Fibroblast of skin of scalp (primary cell): ENCODE results near the gene SRRM5.
A peak's percentile ranks its signal among the peaks of the same experiment; 100 is the strongest.
"Not testable (repeated sequence)": the region's sequence is repeated elsewhere in the genome, so short reads cannot be mapped to it uniquely, and the experiment has no call there.

Source experiments
- DNase-seq: peaks from one replicate; pipeline ENCODE4 v3.0.0-alpha.2; 2013

The SRRM5 gene

GRCh38 chr19:43591904-43592772 lies 19.8 kb upstream of the SRRM5 start:
- DNase-seq = no peak

- DNase-seq = no peak
These were observed 19.0 kb upstream of the SRRM5 start for GRCh38 chr19:43592800-43593350.

- no peak for DNase-seq
These were observed 17.7 kb upstream of the SRRM5 start for GRCh38 chr19:43594081-43594697.

DNA sequence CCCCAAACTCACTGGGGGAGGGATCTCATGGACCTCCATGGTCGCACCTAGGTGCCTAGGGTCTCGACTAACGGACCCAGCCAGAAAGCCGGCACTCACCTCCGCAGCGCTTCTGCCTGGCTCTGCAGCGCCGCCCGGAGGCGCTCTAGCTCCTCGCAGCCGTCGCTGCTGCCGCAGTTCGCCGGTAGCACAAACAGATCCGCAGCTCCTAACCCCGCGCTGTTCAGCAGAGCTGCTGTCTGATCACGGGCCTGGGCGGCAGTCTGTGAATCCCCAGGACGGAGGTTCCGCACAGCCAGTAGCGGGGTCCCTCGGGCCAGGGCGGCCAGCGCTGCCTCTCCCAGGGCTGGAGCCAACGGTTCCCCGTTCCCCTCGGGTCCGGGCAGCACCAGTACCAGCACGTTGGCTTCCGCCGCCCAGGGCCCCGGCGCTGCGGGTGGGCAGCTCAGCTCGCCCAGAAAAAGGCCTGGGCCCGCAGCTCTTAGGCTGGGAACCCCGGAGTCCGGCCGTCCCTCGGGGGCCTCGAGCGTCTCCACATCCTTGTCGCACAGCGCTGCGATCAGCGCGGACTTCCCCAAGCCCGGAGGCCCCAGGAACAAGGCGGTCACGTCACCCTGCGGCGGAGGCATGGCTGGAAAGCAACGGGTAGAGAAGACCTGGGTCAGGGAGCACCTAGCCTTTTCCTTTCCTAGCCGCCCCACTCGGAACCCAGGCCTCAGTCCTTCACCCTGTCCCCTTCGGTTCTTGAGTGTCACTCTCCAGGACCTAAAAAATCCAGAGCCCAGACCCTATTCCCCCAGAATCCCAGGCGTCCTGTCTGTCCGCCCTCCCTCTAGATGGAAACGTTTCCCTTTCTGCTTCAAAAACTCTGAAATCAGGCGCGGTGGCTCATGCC lies 16.9 kb upstream of the SRRM5 start:
- DNase-seq = peak; percentile 47

- DNase-seq = no peak
These were observed 16.3 kb upstream of the SRRM5 start for GRCh38 chr19:43595605-43595998.

DNA sequence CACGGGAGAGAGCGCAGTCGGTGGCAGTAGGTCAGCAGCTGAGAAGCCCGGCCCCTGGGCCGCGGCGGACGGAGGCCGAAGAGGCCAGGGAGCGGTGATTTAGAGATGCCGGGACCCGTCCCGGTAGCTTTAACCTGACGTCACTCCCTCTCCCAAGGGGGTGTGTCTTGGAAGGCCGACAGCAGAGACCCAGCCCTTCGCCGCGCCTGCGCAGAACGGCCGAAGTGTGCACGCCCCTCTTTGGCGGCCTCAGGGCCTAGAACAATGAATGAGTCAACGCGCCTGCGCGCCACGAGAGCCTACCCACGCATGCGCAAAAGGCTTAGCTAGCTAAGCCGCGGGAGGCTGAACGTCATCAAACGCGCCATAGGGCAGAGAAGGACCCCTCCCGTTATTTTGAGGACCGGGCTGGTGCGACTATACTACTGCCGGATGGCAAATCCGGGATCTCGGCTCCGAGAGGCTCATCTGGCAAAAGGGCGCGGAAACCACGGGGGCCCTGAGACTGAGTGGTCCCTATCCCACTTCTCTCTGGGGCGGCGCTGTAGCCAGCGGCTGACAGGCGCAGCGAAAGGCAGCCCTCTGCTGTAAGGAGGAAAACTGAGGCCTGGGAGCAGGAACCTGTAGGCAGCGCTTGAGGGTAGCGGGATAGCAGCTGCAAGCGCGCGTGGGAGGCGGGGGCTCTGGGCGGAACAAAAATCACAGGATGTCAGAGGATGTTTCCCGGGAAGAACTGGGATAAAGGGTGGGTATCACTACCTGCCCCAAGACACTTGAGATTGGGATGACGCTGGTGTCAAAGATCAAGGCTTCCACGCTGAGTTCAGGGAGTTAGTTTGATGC lies 15.7 kb upstream of the SRRM5 start, which contains the start of the genes IRGQ and ZNF576:
IRGQ (minus strand) TSS at position 136 of the 843 bp plus-strand sequence. CDS start 796 bp downstream, outside the sequence.
ZNF576 (plus strand) TSS at position 597 of the 843 bp plus-strand sequence. CDS start 514 bp downstream, outside the sequence.
- DNase-seq = peak; percentile 99

GRCh38 chr19:43596842-43597461 lies 14.9 kb upstream of the SRRM5 start:
- DNase-seq = no peak

DNA sequence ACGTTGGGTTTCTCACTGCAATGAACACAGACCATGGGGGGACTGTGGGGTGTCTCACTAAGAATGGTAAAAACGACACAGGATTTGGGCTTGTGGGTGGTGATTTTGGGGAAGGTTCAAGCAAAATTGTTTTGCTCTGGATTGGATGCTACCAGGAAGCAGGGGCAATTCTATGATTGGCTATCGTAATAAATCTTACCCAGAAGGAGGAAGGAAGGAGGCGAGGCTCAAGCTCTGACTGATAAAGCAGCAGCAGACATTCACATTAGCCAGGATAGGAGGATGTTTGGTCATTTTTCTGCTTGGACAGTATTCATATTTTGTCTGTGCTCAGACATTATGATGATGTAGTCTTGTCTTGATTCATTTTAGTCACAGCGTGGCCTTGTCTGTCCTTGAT lies 14.0 kb upstream of the SRRM5 start:
- no peak for DNase-seq

DNA sequence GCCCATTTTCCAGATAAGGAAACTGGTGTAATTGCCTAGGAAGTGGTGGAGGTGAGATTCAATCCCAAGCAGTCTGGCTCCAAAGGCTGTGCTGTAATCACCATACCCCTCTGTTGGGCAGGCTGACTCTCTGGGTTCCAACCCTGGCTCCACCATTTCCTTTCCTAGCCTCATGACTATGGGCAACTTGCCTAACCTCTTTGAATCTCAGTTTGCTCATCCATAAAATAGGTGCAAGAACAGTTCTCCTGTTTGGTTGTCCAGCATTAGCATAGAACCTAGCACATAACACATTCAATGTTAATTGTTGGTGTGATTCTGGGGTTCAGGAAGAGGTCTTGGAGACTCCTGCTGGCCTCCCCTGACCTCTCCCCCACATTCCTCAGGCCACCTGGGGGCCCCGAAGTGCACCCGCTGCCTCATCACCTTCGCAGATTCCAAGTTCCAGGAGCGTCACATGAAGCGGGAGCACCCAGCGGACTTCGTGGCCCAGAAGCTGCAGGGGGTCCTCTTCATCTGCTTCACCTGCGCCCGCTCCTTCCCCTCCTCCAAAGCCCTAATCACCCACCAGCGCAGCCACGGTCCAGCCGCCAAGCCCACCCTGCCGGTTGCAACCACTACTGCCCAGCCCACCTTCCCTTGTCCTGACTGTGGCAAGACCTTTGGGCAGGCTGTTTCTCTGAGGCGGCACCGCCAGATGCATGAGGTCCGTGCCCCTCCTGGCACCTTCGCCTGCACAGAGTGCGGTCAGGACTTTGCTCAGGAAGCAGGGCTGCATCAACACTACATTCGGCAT lies 13.2 kb upstream of the SRRM5 start:
- no peak for DNase-seq

DNA sequence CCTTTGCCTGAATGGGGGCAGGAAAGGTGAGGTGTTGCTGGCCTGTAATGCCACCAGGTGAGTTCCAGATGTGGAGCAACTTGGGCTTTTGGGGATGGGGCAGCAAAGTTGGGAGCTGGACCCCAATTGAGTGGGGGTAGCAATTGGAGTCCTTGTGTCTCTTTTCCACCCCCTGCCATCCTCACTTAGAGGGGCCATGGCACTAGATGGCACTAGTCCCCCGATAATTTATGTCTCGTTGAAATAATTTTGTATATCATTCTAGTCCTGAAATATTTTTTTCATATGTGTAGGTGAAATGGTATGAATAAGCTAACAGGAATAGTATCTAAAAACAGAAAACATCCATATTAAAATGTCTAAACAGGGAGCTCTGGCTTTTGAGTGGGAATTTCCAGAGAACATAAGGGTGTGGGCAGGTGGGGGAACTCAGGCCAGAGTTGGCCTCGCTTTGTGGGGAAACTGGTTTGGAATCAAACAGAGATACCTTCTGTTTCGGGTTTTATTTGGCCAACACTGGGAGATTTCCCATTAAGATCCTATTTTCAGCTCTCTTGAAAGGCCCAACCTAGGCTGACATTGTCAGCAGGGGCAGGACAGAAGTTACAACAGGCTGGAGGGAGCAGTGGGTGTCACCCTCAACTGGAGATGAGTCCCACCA lies 12.1 kb upstream of the SRRM5 start:
- no peak for DNase-seq

- not testable (repeated sequence) for DNase-seq
These were observed 11.6 kb upstream of the SRRM5 start for GRCh38 chr19:43600326-43600725.

DNA sequence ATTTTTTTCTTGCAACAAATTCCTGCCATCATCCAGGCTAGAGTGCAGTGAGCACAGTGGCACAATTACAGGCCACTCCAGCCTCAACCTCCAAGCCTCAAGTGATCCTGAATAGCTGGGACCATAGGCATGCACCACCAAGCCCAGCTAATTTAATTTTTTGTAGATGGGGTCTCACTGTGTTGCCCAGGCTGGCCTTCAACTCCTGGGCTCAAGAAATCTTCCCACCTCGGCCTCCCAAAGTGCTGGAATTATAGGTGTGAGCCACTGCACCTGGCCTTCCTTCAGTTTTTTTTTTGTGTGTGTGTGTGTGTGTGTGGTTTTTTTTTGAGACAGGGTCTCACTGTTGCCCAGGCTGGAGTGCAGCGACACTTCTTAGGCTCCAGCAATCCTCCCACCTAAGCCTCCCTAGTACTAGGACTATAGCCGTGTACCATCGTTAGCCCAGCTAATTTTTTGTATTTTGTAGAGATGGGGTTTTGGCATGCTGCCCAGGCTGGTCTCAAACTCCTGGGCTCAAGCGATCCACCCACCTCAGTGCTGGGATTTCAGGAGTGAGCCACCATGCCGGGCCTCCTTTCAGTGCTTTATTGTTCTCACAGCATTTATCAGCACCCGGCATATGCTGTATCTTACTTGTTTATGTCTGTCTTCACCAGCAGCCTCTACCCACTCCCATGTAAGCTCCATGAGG lies 5.9 kb upstream of the SRRM5 start:
- DNase-seq = no peak

- DNase-seq = no peak
These were observed 5.2 kb upstream of the SRRM5 start for GRCh38 chr19:43606569-43607229.

GRCh38 chr19:43607238-43608205 lies 4.4 kb upstream of the SRRM5 start:
- no peak for DNase-seq

DNA sequence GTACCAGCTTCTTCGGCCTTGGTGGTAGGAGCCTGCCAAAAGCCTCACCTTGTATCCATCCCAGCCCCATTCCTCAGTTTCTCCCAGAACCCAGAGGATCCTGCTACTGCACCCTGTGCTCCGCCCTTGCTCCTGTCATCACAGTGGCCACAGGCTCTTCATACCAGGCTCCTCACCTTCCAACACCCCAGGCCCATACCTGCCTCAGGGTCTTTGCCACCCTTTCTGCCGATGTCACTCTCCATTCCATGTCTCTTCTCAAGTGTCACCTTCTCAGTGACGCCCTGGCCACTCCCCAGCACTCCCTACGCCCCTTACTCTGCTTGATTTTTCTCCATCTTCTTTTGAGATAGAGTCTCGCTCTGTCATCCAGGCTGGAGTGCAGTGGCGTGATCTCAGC lies 2.0 kb upstream of the SRRM5 start:
- no peak for DNase-seq

DNA sequence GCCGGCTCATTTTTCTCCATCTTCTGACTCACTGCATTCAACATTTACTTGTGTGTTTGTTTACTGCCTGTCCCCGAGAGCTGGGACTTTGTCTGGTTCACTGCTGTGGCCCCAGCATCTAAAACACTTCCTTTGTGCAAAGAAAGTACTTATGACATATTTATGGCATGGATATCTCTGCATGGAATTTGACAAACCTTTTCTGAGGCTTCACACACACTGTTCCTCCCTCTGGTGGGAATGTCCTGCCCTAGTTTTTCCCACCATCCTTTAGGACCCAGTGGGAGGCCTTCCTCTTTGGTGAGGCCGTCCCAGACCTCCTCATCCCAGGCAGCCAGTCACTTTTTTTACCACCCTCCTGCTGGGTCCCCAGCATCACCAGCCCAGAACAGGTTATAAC lies 1.4 kb upstream of the SRRM5 start:
- peak; percentile 50 for DNase-seq

GRCh38 chr19:43612374-43612773 lies 486 bp downstream of the SRRM5 start:
- no peak for DNase-seq
